Measurements from ENCODE around the gene SVEP1.

Gene SVEP1

GRCh38 chr9:110334183-110334582 is 245.4 kb downstream of the SVEP1 start:
- H3K4ac ChIP-seq (ENCODE audit: low read length) = no peak overlapping the region
- no peaks in the 10 kb centered on the region for H3K9me3 ChIP-seq (replicated peaks in 1 of 2; ENCODE audit: control insufficient read depth in 2 of 2, insufficient read depth in 1 of 2, low read depth in 1 of 2, low read length in 2 of 2)
- no peak overlapping the region for H2BK5ac ChIP-seq (ENCODE audit: low read length)
- H3K9ac ChIP-seq (ENCODE audit: low read depth, low read length, poor library complexity) = no peak overlapping the region
- H4K8ac ChIP-seq (ENCODE audit: low read depth, low read length) = no peak overlapping the region
- H2BK15ac ChIP-seq (ENCODE audit: low read length) = no peak overlapping the region
- no peak overlapping the region for H2BK12ac ChIP-seq (ENCODE audit: low read length)
- no peaks in the 10 kb centered on the region for H3K79me1 ChIP-seq (ENCODE audit: low read depth, low read length)
- DNase-seq (ENCODE audit: low spot score) = no peak
- H2AK5ac ChIP-seq (ENCODE audit: low read depth, low read length) = no peak overlapping the region
- H3K4me1 ChIP-seq (ENCODE audit: control insufficient read depth in 2 of 2, insufficient read depth in 1 of 2, low read depth in 1 of 2, low read length in 2 of 2) = no peaks in the 10 kb centered on the region
- no peak overlapping the region for H3K18ac ChIP-seq (ENCODE audit: low read length)
- no peak overlapping the region for H4K91ac ChIP-seq (ENCODE audit: low read depth, low read length, poor library complexity)
- H3K27me3 ChIP-seq (ENCODE audit: control insufficient read depth in 3 of 3, insufficient read depth in 3 of 3, low read depth in 1 of 3, low read length in 3 of 3) = no peaks in the 10 kb centered on the region
- no peaks in the 10 kb centered on the region for H3K36me3 ChIP-seq (replicated peaks in 1 of 2; ENCODE audit: control insufficient read depth in 2 of 2, insufficient read depth in 2 of 2, low read length in 2 of 2)
- H3K27ac ChIP-seq (replicated peaks; ENCODE audit: low read length) = no peak overlapping the region
- H3K23ac ChIP-seq (ENCODE audit: low read depth, low read length, poor library complexity) = no peak overlapping the region
- no peak overlapping the region for H3K4me2 ChIP-seq (ENCODE audit: insufficient read depth, low read length, poor library complexity, severe bottlenecking)
- H2BK120ac ChIP-seq (ENCODE audit: low read depth, low read length) = no peak overlapping the region
- no peak overlapping the region for H2AFZ ChIP-seq (ENCODE audit: low read length)
- no CpG with 5 or more reads among the region's 4 CpGs for WGBS, 2 donors (ENCODE audit: extremely low coverage in 2 of 2, insufficient read length in 2 of 2, insufficient replicate concordance in 1 of 2)
- H3K14ac ChIP-seq (ENCODE audit: low read length) = no peak overlapping the region
- no peak overlapping the region for H3K4me3 ChIP-seq (ENCODE audit: low read length in 2 of 2)

GRCh38 chr9:110332766-110333165 is 246.8 kb downstream of the SVEP1 start:
- H2BK5ac ChIP-seq (ENCODE audit: low read length) = no peak overlapping the region
- no peak overlapping the region for H2AFZ ChIP-seq (ENCODE audit: low read length)
- H2BK120ac ChIP-seq (ENCODE audit: low read depth, low read length) = no peak overlapping the region
- H3K23ac ChIP-seq (ENCODE audit: low read depth, low read length, poor library complexity) = no peak overlapping the region
- no peak overlapping the region for H3K27ac ChIP-seq (replicated peaks; ENCODE audit: low read length)
- no CpG with 5 or more reads among the region's 3 CpGs for WGBS, 2 donors (ENCODE audit: extremely low coverage in 2 of 2, insufficient read length in 2 of 2, insufficient replicate concordance in 1 of 2)
- no peak overlapping the region for H2AK5ac ChIP-seq (ENCODE audit: low read depth, low read length)
- H3K18ac ChIP-seq (ENCODE audit: low read length) = no peak overlapping the region
- no peak overlapping the region for H3K14ac ChIP-seq (ENCODE audit: low read length)
- no peak overlapping the region for H3K4me2 ChIP-seq (ENCODE audit: insufficient read depth, low read length, poor library complexity, severe bottlenecking)
- no peak overlapping the region for H2BK12ac ChIP-seq (ENCODE audit: low read length)
- no peaks in the 10 kb centered on the region for H3K4me1 ChIP-seq (ENCODE audit: control insufficient read depth in 2 of 2, insufficient read depth in 1 of 2, low read depth in 1 of 2, low read length in 2 of 2)
- no peaks in the 10 kb centered on the region for H3K79me1 ChIP-seq (ENCODE audit: low read depth, low read length)
- no peaks in the 10 kb centered on the region for H3K9me3 ChIP-seq (replicated peaks in 1 of 2; ENCODE audit: control insufficient read depth in 2 of 2, insufficient read depth in 1 of 2, low read depth in 1 of 2, low read length in 2 of 2)
- no peak overlapping the region for H3K9ac ChIP-seq (ENCODE audit: low read depth, low read length, poor library complexity)
- H3K36me3 ChIP-seq (replicated peaks in 1 of 2; ENCODE audit: control insufficient read depth in 2 of 2, insufficient read depth in 2 of 2, low read length in 2 of 2) = no peaks in the 10 kb centered on the region
- H2BK15ac ChIP-seq (ENCODE audit: low read length) = no peak overlapping the region
- H4K8ac ChIP-seq (ENCODE audit: low read depth, low read length) = no peak overlapping the region
- no peak for DNase-seq (ENCODE audit: low spot score)
- no peaks in the 10 kb centered on the region for H3K27me3 ChIP-seq (ENCODE audit: control insufficient read depth in 3 of 3, insufficient read depth in 3 of 3, low read depth in 1 of 3, low read length in 3 of 3)
- H4K91ac ChIP-seq (ENCODE audit: low read depth, low read length, poor library complexity) = no peak overlapping the region
- no peak overlapping the region for H3K4me3 ChIP-seq (ENCODE audit: low read length in 2 of 2)
- H3K4ac ChIP-seq (ENCODE audit: low read length) = no peak overlapping the region

GRCh38 chr9:110330484-110331105 is 248.9 kb downstream of the SVEP1 start:
- Histone ChIP-seq H3K9me3 (replicated peaks in 1 of 2; ENCODE audit: control insufficient read depth in 2 of 2, insufficient read depth in 1 of 2, low read depth in 1 of 2, low read length in 2 of 2) (no peaks in the 10 kb centered on the region), H2BK5ac (ENCODE audit: low read length) (no peak overlapping the region), H3K4me2 (ENCODE audit: insufficient read depth, low read length, poor library complexity, severe bottlenecking) (no peak overlapping the region), H3K9ac (ENCODE audit: low read depth, low read length, poor library complexity) (no peak overlapping the region), H2AFZ (ENCODE audit: low read length) (no peak overlapping the region), H2AK5ac (ENCODE audit: low read depth, low read length) (no peak overlapping the region), H3K18ac (ENCODE audit: low read length) (no peak overlapping the region), H4K91ac (ENCODE audit: low read depth, low read length, poor library complexity) (no peak overlapping the region), H3K23ac (ENCODE audit: low read depth, low read length, poor library complexity) (no peak overlapping the region), H3K79me1 (ENCODE audit: low read depth, low read length) (no peaks in the 10 kb centered on the region), H3K14ac (ENCODE audit: low read length) (no peak overlapping the region), H3K4me1 (ENCODE audit: control insufficient read depth in 2 of 2, insufficient read depth in 1 of 2, low read depth in 1 of 2, low read length in 2 of 2) (no peaks in the 10 kb centered on the region), H2BK120ac (ENCODE audit: low read depth, low read length) (no peak overlapping the region), H3K36me3 (replicated peaks in 1 of 2; ENCODE audit: control insufficient read depth in 2 of 2, insufficient read depth in 2 of 2, low read length in 2 of 2) (no peaks in the 10 kb centered on the region), H3K4ac (ENCODE audit: low read length) (no peak overlapping the region), H2BK12ac (ENCODE audit: low read length) (no peak overlapping the region), H3K4me3 (ENCODE audit: low read length in 2 of 2) (no peak overlapping the region), H3K27ac (replicated peaks; ENCODE audit: low read length) (no peak overlapping the region), H2BK15ac (ENCODE audit: low read length) (no peak overlapping the region), H3K27me3 (ENCODE audit: control insufficient read depth in 3 of 3, insufficient read depth in 3 of 3, low read depth in 1 of 3, low read length in 3 of 3) (no peaks in the 10 kb centered on the region), H4K8ac (ENCODE audit: low read depth, low read length) (no peak overlapping the region)
- no peak for DNase-seq (ENCODE audit: low spot score)
- 100% methylated on average over 1 of the region's 1 CpG; no CpG with 5 or more reads in 1 of the 2 donors for WGBS, 2 donors (ENCODE audit: extremely low coverage in 2 of 2, insufficient read length in 2 of 2, insufficient replicate concordance in 1 of 2)

GRCh38 chr9:110329639-110330230 is 249.8 kb downstream of the SVEP1 start:
- no CpG with 5 or more reads among the region's 5 CpGs for WGBS, 2 donors (ENCODE audit: extremely low coverage in 2 of 2, insufficient read length in 2 of 2, insufficient replicate concordance in 1 of 2)
- H3K27me3 ChIP-seq (ENCODE audit: control insufficient read depth in 3 of 3, insufficient read depth in 3 of 3, low read depth in 1 of 3, low read length in 3 of 3) = no peaks in the 10 kb centered on the region
- H3K23ac ChIP-seq (ENCODE audit: low read depth, low read length, poor library complexity) = no peak overlapping the region
- no peak overlapping the region for H2BK120ac ChIP-seq (ENCODE audit: low read depth, low read length)
- H2AK5ac ChIP-seq (ENCODE audit: low read depth, low read length) = no peak overlapping the region
- DNase-seq (ENCODE audit: low spot score) = no peak
- no peak overlapping the region for H4K8ac ChIP-seq (ENCODE audit: low read depth, low read length)
- H3K4ac ChIP-seq (ENCODE audit: low read length) = no peak overlapping the region
- H3K4me2 ChIP-seq (ENCODE audit: insufficient read depth, low read length, poor library complexity, severe bottlenecking) = no peak overlapping the region
- no peaks in the 10 kb centered on the region for H3K79me1 ChIP-seq (ENCODE audit: low read depth, low read length)
- H2BK12ac ChIP-seq (ENCODE audit: low read length) = no peak overlapping the region
- H3K4me1 ChIP-seq (ENCODE audit: control insufficient read depth in 2 of 2, insufficient read depth in 1 of 2, low read depth in 1 of 2, low read length in 2 of 2) = no peaks in the 10 kb centered on the region
- H3K27ac ChIP-seq (replicated peaks; ENCODE audit: low read length) = no peak overlapping the region
- H3K14ac ChIP-seq (ENCODE audit: low read length) = no peak overlapping the region
- H3K36me3 ChIP-seq (replicated peaks in 1 of 2; ENCODE audit: control insufficient read depth in 2 of 2, insufficient read depth in 2 of 2, low read length in 2 of 2) = no peaks in the 10 kb centered on the region
- H2BK15ac ChIP-seq (ENCODE audit: low read length) = no peak overlapping the region
- no peak overlapping the region for H3K18ac ChIP-seq (ENCODE audit: low read length)
- H2BK5ac ChIP-seq (ENCODE audit: low read length) = no peak overlapping the region
- H3K9me3 ChIP-seq (replicated peaks in 1 of 2; ENCODE audit: control insufficient read depth in 2 of 2, insufficient read depth in 1 of 2, low read depth in 1 of 2, low read length in 2 of 2) = no peaks in the 10 kb centered on the region
- H3K9ac ChIP-seq (ENCODE audit: low read depth, low read length, poor library complexity) = no peak overlapping the region
- no peak overlapping the region for H4K91ac ChIP-seq (ENCODE audit: low read depth, low read length, poor library complexity)
- H3K4me3 ChIP-seq (ENCODE audit: low read length in 2 of 2) = no peak overlapping the region
- no peak overlapping the region for H2AFZ ChIP-seq (ENCODE audit: low read length)
